HG02610 (cell line): ENCODE results near the gene RNPC3.
"Not testable (repeated sequence)": the region's sequence is repeated elsewhere in the genome, so short reads cannot be mapped to it uniquely, and the experiment has no call there.

Experiments used
- ATAC-seq: cut with Tn5 transposase; IDR thresholded peaks from one replicate; pipeline ENCODE4 v1.9.1; 2021; ENCODE audit warnings: mild to moderate bottlenecking, moderate library complexity; ENCODE audit not compliant: unreplicated experiment

The RNPC3 gene

GRCh38 chr1:103547840-103548239 is 22.3 kb downstream of the RNPC3 start:
- ATAC-seq: no peak

GRCh38 chr1:103560427-103560826 is 34.9 kb downstream of the RNPC3 start:
- ATAC-seq: no peak

- ATAC-seq: not testable (repeated sequence)
These were observed 35.6 kb downstream of the RNPC3 start for GRCh38 chr1:103561124-103561523.

- ATAC-seq: peak; percentile 78
These were observed 36.3 kb downstream of the RNPC3 start for GRCh38 chr1:103561643-103562395.

GRCh38 chr1:103563056-103563455 is 37.6 kb downstream of the RNPC3 start:
- no peak for ATAC-seq

- no peak for ATAC-seq
These were observed 44.0 kb downstream of the RNPC3 start for GRCh38 chr1:103569493-103569892.

GRCh38 chr1:103571289-103571688 is 45.8 kb downstream of the RNPC3 start, which contains the start of gene AMY2B:
Gene AMY2B (plus strand): TSS chr1:103571589. CDS start chr1:103571603, 14 bp downstream.
- ATAC-seq: not testable (repeated sequence)

GRCh38 chr1:103576065-103576464 is 50.6 kb downstream of the RNPC3 start:
- ATAC-seq: peak; percentile 72

GRCh38 chr1:103576784-103577183 is 51.3 kb downstream of the RNPC3 start:
- ATAC-seq: not testable (repeated sequence)

- no peak for ATAC-seq
These were observed 57.0 kb downstream of the RNPC3 start for GRCh38 chr1:103582464-103582863.

- no peak for ATAC-seq
These were observed 58.4 kb downstream of the RNPC3 start for GRCh38 chr1:103583887-103584286.

- no peak for ATAC-seq
These were observed 59.0 kb downstream of the RNPC3 start for GRCh38 chr1:103584537-103584936.

- ATAC-seq: not testable (repeated sequence)
These were observed 77.2 kb downstream of the RNPC3 start for GRCh38 chr1:103602740-103603139.
